Lung (tissue), 12 donors: ENCODE results near the gene DAAM1. TPM values are rescaled to one million over a fixed set of nuclear protein-coding genes. Genes with fewer than 3 reads are reported as not detected.

Experiments used
- ATAC-seq: fragments of 200-7000 bp; cut with Tn5 transposase; one replicate; pipeline ENCODE4 v1.9.1; 2020; ENCODE audit warnings: moderate number of reproducible peaks; ENCODE audit not compliant: insufficient read depth, low FRiP score
- DNase-seq, 3 donors: peaks; one replicate each; pipeline ENCODE4 v3.0.0-alpha.2; 2013 to 2017
- H3K27ac ChIP-seq, 2 donors: one replicate each; pipeline ENCODE4 v1.5.1; 2013; ENCODE audit warnings: mild to moderate bottlenecking in 2 of 2, moderate library complexity in 2 of 2, control low read depth in 1 of 2, inconsistent platforms in 1 of 2, low read depth in 1 of 2, low read length in 1 of 2
- H3K27me3 ChIP-seq, 3 donors: one replicate each; pipeline ENCODE4 v1.5.1; 2013; ENCODE audit warnings: low read length in 2 of 3; ENCODE audit not compliant: control insufficient read depth in 3 of 3, insufficient read depth in 3 of 3
- H3K36me3 ChIP-seq, 4 donors: one replicate each; pipeline ENCODE4 v1.5.1; 2013; ENCODE audit warnings: low read length in 4 of 4, mild to moderate bottlenecking in 1 of 4, moderate library complexity in 1 of 4; ENCODE audit not compliant: control insufficient read depth in 4 of 4, insufficient read depth in 4 of 4
- H3K4me1 ChIP-seq, 5 donors: one replicate each; pipeline ENCODE4 v1.5.1; 2013; ENCODE audit warnings: low read length in 5 of 5, mild to moderate bottlenecking in 2 of 5, moderate library complexity in 1 of 5; ENCODE audit not compliant: control insufficient read depth in 5 of 5, insufficient read depth in 5 of 5
- H3K4me3 ChIP-seq: one replicate; pipeline ENCODE4 v1.5.1; 2013; ENCODE audit warnings: mild to moderate bottlenecking, control low read depth, moderate library complexity
- H3K9ac ChIP-seq, 2 donors: one replicate each; pipeline ENCODE4 v1.5.1; 2013; ENCODE audit warnings: low read length in 2 of 2, control low read depth in 1 of 2; ENCODE audit not compliant: insufficient read depth in 1 of 2
- H3K9me3 ChIP-seq, 4 donors: one replicate each; pipeline ENCODE4 v1.5.1; 2013; ENCODE audit warnings: low read length in 3 of 4, mild to moderate bottlenecking in 1 of 4, moderate library complexity in 1 of 4; ENCODE audit not compliant: control insufficient read depth in 4 of 4, insufficient read depth in 3 of 4
- WGBS, 2 donors: extraction: QIAGEN DNeasy Blood & Tissue Kit; methylation state at CpG; one replicate each; pipeline ENCODE4 v1.1.7; 2013; 5-methylcytosine and 5-hydroxymethylcytosine counted together
- polyA plus RNA-seq, 2 donors: library from polyadenylated mRNA; stranded (reverse); fragments of 200-250 nt; gene quantifications; one replicate each; pipeline ENCODE4 v1.2.1, GENCODE V29; 2013
- total RNA-seq, 2 donors: library from RNA; depleted of rRNA in 1 of 2; stranded (reverse); fragments of >200 nt in 1 of 2; gene quantifications; one replicate each; pipeline ENCODE4 v1.2.1, GENCODE V29; 2014 to 2021
- TF ChIP-seq, protein P1 (sequence below): IDR thresholded peaks from 2 replicates; pipeline ENCODE4 v1.5.1; 2012; ENCODE audit warnings: mild to moderate bottlenecking; ENCODE audit errors: control extremely low read depth, extremely low read depth
- donor health status: control.
- donor health status: control.
- donor health status: Bipolar disorder and iron deficiency.
- donor health status: healthy.
- donor health status: DM: yes; HTN: yes; CAD: no.

The DAAM1 gene
- total and polyA plus RNA-seq, 4 donors = 10.3 to 84.6 (median 32.6) TPM

DNA sequence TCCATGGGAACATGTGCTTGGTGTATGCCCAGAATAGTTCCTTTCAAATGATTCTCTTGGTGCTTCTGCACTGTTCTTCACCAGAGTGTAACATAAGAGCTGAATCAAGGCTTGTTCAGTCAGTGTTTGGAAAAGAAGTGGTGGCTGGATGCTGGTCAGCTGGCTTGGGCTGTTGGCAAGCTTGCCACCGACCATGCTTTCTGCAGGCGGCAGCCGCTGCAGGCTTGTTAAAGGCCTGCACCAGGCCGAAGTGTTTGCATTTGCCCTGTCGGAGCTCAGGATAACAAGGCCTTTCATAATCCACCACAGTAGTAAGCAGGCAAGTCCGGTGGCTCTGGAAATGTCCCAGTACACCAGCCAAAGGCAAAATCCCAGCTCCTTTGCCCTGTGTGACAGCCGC lies 26.9 kb downstream of the DAAM1 start:
- peaks cover 14 to 57% (median 28%) of the 10 kb centered on the region in 5 donors for H3K4me1 ChIP-seq
- 33 to 68% methylated on average over 7 of the region's 7 CpGs for WGBS, 2 donors

DNA sequence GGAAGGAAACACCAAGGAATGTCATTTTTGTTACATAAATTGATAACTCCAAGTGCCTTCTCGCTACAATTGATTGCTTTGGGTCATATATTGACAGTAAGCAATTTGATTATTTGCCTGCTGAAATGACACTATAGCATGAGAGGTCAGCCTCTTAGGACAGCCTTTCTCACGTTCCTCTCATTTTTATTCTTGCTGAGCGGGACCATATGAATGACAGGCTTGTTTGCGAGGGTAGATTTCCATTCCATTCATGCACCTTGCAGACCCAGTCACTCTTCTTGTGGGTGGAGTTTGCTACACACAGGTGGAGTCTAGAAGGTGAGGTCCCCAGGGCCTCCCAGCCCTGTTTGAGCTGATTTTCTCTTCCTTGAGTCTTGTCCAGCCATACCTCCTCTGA lies 27.3 kb downstream of the DAAM1 start:
- H3K9ac ChIP-seq = peak overlapping the region in 1 of 2 donors; percentile 54
- TF ChIP-seq, protein P1, sequence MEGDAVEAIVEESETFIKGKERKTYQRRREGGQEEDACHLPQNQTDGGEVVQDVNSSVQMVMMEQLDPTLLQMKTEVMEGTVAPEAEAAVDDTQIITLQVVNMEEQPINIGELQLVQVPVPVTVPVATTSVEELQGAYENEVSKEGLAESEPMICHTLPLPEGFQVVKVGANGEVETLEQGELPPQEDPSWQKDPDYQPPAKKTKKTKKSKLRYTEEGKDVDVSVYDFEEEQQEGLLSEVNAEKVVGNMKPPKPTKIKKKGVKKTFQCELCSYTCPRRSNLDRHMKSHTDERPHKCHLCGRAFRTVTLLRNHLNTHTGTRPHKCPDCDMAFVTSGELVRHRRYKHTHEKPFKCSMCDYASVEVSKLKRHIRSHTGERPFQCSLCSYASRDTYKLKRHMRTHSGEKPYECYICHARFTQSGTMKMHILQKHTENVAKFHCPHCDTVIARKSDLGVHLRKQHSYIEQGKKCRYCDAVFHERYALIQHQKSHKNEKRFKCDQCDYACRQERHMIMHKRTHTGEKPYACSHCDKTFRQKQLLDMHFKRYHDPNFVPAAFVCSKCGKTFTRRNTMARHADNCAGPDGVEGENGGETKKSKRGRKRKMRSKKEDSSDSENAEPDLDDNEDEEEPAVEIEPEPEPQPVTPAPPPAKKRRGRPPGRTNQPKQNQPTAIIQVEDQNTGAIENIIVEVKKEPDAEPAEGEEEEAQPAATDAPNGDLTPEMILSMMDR = no peak
- no peak for ATAC-seq

More for the DNA sequence above, 26.9 kb downstream of the DAAM1 start:
- Histone ChIP-seq H3K36me3 (no peaks in the 10 kb centered on the region), H3K4me3 (no peak overlapping the region), H3K27ac (peak overlapping the region in 1 of 2 donors; percentile 60), H3K27me3 (no peaks in the 10 kb centered on the region), H3K9me3 (no peaks in the 10 kb centered on the region), H3K9ac (peak overlapping the region in 1 of 2 donors; percentile 54)
- TF ChIP-seq, protein P1 = no peak
- ATAC-seq = peak; percentile 87
- peak; percentile 69 to 87 (median 73) for DNase-seq

DNA sequence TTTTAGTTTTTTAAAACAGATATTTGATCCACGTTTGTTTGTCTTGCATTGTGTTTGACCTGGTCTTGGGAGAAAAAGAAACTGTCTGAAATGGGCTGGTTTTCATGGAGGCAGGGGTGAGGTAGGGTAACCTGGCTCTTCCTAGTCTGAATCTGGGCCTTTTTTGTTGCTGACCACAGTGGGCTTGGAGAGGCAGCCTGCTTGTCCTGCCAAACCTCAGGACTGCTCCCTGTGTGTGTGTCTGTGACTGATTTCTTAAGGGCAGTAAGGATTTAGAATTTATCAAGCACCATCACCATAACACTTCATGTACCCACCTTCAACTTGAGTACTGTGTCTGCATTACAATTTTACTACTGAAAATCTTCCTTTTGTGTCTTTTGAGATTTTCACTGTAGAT lies 28.5 kb downstream of the DAAM1 start:
- TF ChIP-seq, protein P1 = no peak
- H3K4me1 ChIP-seq = peaks cover 18 to 48% (median 26%) of the 10 kb centered on the region in 5 donors
- H3K27me3 ChIP-seq = no peaks in the 10 kb centered on the region
- no peak for DNase-seq
- no peak overlapping the region for H3K27ac ChIP-seq
- peaks cover 0 to 3% (median 0%) of the 10 kb centered on the region in 4 donors for H3K9me3 ChIP-seq
- peaks cover 0 to 3% (median 0%) of the 10 kb centered on the region in 4 donors for H3K36me3 ChIP-seq
- WGBS, 2 donors = 71 to 82% methylated on average over 1 of the region's 1 CpG
- ATAC-seq = no peak
- no peak overlapping the region for H3K4me3 ChIP-seq
- H3K9ac ChIP-seq = no peak overlapping the region

More for the DNA sequence above, 27.3 kb downstream of the DAAM1 start:
- no peak overlapping the region for H3K4me3 ChIP-seq
- peak overlapping the region in 1 of 2 donors; percentile 60 for H3K27ac ChIP-seq
- peaks cover 18 to 52% (median 26%) of the 10 kb centered on the region in 5 donors for H3K4me1 ChIP-seq
- DNase-seq = no peak
- no peaks in the 10 kb centered on the region for H3K27me3 ChIP-seq
- no peaks in the 10 kb centered on the region for H3K36me3 ChIP-seq
- H3K9me3 ChIP-seq = no peaks in the 10 kb centered on the region
- WGBS, 2 donors = 70 to 79% methylated on average over 4 of the region's 4 CpGs

DNA sequence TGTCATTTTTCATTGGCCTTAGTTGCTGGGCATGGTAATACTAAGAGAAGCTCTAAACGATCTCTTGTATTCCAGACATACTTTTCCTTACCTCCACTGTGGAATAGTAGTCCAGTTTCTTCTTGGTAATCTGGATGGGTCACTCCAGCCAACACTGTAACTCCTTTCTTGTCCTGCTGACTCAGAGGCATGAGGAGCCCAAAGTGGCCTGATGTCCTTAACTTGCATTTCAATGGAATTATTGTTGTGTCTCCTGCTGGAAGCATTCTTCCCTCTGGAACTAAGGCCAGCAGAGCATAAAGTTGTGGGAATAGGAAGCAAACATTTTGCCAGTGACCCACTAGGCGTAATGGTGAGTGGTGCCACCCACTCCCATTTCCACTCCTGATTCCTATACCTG lies 33.1 kb downstream of the DAAM1 start:
- 86 to 89% methylated on average over 2 of the region's 2 CpGs for WGBS, 2 donors
- TF ChIP-seq, protein P1 = no peak
- Histone ChIP-seq H3K27ac (no peak overlapping the region), H3K4me1 (peaks cover 0 to 46% (median 3%) of the 10 kb centered on the region in 5 donors), H3K9ac (no peak overlapping the region), H3K27me3 (no peaks in the 10 kb centered on the region), H3K9me3 (peaks cover 0 to 3% (median under 1%) of the 10 kb centered on the region in 4 donors), H3K36me3 (peaks cover 0 to 3% (median 0%) of the 10 kb centered on the region in 4 donors), H3K4me3 (no peak overlapping the region)
- ATAC-seq = no peak
- no peak for DNase-seq
